Fibroblast of skin of abdomen (primary cell): ENCODE results near the gene CPD.
A peak's percentile ranks its signal among the peaks of the same experiment; 100 is the strongest.
"Not testable (repeated sequence)": the region's sequence is repeated elsewhere in the genome, so short reads cannot be mapped to it uniquely, and the experiment has no call there.

Experiments
- DNase-seq: peaks from one replicate; pipeline ENCODE4 v3.0.0-alpha.2; 2013

Gene CPD

DNA sequence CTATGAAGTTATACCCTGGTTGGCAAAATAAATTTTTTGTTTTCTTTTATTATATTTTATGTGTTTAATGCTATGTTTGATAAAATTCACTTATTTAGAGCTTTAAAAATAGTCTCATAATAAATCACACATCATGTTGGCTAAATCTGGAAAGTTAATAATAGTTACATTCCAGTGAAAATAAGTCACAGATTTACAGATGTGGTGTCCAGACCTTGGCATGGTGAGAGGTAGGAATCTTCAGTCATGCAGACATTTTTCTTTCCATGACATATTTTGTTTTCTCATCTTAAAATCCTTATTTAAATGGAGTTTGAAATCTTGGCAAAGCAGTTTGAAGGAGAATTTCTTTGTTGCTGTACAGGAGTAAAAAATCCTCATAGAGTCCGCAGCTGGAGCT is 50.4 kb downstream of the CPD start:
- peak; percentile 72 for DNase-seq

DNA sequence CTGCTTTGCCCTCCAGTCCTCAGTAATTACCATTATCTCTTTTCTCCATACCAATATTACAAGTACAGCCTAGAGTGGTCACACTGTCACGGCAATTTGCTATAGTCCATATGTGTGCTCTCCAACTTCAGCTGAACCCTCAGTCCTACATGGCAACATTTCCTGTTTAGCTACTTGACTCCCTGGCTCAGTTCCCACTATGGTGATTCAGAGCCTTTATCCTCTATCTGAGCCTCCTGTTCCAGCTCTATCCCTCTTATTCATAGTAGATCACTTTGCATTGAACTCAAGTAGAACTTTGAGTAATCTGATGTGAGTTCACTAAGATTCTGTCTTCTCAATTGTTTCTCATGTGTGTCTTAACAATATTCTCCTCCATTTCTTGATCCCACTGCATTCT is 54.8 kb downstream of the CPD start:
- DNase-seq: peak; percentile 82

DNA sequence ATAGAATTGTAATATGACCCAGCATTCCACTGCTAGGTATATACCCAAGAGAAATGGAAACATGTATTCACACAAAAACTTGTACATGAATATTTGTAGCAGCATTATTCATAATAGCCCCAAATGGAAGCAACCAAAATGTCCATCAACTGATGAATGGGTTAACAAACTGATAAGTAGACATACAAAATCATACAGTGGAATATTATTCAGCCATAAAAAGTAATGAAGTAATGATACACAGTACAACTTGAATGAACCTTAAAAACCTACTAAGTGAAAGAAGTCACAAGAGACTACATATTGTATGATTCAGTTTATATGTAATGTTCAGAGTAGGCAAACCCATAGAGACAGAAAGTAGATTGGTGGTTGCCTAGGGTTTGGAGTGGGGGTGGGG is 58.0 kb downstream of the CPD start:
- DNase-seq: no peak

DNA sequence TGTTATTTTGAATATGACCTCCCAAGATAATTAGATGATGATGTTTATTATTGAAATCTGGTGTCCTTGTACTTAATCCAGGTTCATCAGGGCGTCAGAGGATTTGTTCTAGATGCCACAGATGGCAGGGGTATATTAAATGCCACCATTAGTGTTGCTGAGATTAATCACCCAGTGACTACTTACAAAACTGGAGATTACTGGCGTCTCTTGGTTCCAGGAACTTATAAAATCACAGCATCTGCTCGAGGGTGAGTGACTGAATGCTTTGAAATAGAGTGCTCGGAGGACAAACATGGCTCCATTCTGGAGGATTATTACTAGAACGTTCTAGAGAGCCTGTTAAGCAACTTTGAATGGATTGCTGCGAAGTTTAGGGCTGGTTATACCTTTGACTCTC is 65.0 kb downstream of the CPD start:
- DNase-seq: no peak

DNA sequence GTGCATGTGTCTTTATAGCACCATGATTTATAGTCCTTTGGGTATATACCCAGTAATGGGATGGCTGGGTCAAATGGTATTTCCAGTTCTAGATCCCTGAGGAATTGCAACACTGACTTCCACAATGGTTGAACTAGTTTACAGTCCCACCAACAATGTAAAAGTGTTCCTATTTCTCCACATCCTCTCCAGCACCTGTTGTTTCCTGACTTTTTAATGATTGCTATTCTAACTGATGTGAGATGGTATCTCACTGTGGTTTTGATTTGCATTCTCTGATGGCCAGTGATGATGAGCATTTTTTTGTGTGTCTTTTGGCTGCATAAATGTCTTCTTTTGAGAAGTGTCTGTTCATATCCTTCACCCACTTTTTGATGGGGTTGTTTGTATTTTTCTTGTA is 67.9 kb downstream of the CPD start:
- DNase-seq: not testable (repeated sequence)

DNA sequence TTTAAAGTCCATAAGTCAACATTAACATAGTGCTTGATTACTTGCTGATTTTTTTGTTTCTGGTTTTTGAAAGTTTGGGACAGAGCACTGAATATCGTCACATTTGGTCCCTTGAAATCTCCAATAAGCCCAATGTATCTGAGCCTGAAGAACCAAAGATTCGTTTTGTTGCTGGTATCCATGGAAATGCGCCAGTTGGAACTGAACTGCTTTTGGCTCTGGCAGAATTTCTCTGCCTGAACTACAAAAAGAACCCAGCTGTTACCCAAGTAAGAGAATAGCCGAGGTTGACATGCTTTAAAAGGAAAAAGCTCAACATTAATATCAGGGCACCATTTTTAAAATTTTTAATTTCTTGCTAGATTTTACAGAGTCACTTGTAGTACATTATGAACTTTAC is 70.8 kb downstream of the CPD start:
- DNase-seq: no peak

DNA sequence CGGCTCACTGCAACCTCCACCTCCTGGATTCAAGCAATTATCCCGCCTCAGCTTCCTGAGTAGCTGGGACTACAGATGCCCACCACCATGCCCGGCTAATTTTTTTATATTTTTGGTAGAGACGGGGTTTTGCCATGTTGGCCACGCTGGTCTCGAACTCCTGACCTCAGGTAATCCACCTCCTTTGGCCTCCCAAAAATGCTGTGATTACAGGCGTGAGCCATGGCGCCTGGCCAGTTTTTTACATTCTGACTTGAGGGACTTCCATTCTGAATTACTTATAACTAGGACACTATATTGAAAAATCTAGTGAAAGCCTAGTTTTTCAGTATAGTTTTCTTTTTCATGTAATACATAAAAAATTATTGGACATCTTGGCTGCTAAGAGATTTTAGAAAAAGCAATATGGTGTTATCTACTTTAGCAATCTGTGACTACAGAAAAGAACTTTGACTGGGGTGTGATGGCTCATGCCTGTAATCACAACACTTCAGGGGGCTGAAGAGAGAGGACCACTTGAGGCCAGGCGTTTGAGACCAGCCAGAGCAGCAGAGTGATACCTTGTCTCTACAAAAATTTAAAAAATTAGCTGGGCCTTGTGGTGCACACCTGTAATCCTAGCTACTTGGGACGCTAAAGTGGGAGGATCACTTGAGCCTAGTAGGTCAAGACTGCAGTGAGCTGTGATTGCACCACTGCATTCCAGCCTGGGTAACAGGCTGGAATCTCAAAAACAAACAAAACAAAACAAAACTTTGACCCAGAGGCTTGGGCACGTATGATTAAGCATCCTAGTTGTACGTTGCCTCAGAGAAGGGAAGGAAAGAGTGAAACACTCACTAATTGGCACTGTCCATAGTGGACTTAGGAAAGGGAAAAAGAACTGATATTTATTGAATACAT is 71.6 kb downstream of the CPD start:
- DNase-seq: no peak

DNA sequence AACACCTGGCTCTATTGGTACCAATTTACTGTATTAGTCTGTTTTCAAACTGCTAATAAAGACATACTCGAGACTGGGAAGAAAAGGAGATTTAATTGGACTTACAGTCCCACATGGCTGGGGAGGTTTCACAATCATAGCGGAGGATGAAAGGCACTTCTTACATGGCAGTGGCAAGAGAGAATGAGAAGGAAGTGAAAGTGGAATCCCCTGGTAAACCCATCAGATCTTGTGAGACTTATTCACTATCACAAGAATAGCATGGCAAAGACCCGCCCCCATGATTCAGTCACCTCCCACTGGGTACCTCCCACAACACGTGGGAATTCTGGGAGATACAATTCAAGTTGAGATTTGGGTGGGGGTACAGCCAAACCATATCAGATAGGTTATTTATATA is 75.9 kb downstream of the CPD start:
- DNase-seq: no peak

DNA sequence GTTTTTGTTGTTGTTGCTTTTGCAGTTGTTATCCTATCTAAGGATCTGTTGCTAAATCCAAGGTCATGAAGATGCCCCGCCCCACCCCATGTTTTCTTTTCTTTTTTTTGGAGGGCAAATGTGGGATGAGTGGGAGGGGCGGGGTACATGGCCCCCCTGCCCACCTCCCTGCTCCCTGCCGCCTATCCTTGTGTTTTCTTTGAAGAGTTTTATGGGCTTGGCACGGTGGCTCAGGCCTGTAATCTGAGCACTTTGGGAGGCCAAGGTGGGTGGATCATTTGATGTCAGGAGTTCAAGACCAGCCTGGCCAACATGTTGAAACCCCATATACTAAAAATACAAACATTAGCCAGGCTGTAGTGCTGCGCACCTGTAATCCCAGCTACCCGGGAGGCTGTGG is 79.6 kb downstream of the CPD start:
- no peak for DNase-seq

DNA sequence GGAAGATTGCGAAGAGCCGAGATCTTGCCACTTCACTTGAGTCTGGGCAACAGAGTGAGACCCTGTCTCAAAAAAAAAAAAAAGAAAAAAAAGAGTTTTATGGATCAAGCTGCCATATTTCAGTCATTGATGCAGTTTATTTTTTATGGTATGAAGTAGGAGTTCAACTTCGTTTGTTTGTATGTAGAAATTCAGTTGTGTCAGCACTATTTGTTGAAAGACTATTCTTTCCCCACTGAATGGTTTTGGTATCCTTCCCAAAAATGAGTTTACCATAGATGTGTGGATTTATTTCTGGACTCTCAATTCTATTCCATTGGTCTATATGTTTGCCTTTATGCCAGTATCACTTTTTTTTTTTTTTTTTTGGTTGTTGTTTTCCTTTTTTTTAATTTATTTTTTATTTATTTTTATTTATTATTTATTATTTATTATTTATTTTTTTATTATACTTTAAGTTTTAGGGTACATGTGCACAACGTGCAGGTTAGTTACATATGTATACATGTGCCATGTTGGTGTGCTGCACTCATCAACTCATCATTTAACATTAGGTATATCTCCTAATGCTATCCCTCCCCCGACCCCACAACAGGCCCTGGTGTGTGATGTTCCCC is 80.2 kb downstream of the CPD start:
- not testable (repeated sequence) for DNase-seq

DNA sequence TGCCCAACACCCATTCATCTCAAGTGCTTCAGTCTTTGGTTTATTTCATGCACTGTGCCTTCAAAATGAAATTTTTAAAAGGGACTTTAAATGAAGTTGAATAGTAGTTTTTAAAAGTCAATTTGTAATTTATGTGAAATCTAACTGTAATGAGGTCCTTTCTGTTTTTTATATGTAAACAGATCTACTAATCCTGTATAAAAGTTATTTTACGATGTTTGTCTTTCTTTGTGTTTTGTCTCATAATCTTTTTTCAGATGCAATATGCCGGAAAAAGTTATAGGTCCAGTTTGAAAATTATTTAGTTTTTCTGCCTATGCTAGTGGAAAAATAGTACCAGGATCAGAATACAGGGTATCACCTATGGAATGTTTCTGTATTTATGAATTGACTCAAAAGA is 89.7 kb downstream of the CPD start:
- DNase-seq: no peak

DNA sequence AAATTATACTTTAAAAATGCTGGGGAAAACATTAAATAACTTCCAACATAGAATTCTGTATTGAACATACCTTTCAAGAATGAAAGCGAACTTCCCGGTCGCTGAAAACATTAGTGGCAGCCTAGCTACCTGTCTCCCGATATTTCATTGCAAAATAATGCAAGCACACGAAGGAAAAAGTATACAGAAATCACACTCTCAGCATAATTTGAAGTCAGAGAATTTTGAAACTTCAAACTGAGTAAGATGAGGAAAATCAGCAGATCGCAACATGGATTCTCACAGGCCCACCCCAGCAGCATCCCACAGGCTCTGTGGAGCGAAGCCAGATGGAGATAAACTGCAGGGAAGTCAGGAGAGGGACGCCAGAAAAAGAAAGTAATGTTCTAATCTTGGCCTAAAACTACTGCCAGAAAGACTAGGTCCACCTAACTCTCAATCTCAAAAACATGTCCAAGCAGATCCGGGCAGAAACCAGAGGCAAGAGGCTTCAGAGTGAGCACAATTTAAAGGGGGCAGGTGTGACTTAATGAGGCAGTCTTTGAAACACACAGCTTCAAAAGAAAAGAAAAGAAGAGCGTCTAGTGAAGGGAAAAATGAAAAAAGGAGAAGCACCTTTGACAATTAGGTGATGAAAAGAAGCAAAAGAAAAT is 93.6 kb downstream of the CPD start:
- no peak for DNase-seq

DNA sequence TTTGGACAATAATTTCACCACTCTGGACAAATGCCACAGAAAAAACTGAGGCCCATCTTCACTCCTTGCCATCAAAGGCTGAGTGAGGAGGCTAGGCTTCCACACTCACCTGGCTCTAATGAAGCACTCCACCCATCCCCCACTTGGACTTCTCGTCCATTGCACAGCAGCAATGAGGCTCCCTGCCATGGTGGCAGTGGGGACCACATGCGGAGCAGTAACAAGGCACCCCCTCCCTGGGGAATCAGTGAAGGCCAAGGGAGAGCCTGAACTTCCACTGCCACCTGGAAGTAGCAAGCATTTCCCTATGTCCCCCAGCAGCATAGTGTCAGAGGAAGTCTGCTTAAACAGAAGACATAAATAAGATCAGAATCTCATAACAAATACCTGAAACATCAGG is 96.5 kb downstream of the CPD start:
- DNase-seq: no peak

DNA sequence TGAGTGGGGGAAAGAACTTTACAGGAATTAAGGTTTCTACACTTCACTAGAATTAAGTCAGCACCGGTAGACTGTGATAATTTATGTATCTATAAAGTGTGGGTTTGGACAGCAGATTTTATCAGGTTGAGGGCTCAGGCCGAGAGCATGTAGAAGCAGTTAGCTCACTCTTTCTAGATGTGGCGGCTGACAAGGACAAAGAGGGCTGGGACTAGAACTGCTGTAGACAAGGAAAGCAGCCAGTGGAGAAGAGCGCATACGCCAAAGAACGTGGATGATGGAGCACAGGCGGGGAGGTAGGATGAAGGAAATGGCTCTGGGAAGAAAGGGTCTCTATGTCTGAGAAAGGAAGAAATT is 98.0 kb downstream of the CPD start:
- no peak for DNase-seq

DNA sequence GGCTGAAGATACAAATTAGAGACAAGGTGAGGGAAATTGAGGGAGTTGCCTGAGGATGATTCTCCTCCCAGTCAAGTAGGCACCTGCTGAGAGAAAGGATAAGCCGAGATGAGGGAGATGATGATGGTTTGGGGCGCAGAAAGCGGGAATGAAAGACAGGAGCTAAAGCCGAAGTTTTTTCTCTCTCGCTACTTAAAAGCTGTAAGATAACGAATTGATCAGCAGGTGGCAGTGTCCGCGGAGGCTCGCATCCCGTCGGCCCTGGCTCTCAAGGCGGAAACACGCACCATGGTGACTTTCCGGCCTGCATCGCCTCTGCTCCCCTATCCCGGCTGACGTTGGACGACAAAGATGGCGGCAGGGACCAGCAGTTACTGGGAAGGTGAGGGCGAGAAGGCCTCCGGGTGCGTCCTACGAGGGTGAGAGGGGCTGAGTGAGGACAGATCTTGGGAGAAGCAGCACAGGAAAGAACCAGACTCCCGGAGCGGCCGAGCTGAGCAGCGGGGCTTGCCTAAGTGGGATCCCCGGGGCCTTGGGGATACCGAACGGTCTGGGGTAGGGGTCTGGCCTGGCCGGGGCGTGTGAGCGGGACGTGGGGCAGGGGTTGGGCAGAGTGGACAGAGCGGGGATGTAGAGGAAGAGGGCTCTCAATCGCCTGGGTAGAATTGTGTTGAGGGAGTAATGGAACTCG is 98.5 kb downstream of the CPD start, which contains the start of gene GOSR1:
TSS of gene GOSR1 (plus strand) at position 326 of the 691 bp plus-strand sequence. CDS start at position 352, 26 bp downstream.
- peak; percentile 93 for DNase-seq

DNA sequence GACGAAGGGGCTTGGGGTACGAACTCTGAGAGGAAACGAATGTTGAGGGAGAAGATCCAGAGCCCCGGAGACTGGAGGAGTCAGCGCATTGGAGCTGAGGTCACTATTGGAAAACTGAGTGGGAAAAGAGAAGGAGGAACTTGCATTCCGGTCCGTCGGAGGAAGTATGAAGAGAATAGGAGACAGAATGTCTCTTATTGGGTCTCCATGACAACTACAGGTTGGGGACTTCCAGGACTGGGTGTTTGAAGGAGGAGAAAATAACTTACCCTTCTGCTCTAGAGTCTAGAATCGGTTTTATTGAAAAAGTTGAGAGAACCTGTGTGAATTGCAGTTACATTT is 99.0 kb downstream of the CPD start:
- DNase-seq: no peak

DNA sequence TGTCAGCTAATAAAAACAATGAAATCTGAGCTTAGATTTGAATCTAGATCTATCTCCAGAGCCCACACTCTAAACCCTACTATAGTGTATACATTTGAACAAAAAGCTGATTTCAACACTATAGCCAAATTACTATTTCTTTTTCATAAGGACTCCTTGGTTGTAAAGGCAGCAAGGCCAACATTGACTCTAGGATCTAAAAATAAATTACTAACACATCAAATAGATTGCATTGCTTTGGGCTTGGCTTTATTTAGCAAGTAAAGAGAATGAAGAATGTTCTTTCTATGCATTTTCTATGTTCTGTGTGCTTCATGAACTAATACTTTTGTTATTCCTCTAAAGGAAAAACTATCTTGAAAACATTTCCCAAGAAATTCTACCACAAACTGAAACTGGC is 103.8 kb downstream of the CPD start:
- no peak for DNase-seq

DNA sequence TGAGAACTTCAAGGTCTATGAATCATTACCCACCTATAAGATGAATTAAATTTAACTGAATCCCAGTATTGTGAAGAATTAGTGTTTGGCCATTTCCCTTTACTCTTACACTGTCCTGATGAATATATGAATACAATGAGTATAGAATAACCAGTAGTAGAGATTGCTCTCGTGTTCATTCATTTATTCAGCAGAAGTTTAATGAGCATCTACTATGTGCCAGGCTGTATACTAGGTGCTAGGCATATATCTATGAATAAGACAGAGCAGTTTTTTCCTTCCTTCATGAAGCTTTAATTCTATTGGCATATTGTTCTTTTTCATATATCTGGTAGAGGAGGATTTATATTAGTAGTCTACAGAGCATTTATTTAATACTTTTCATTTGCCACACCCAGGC is 104.4 kb downstream of the CPD start:
- DNase-seq: no peak

DNA sequence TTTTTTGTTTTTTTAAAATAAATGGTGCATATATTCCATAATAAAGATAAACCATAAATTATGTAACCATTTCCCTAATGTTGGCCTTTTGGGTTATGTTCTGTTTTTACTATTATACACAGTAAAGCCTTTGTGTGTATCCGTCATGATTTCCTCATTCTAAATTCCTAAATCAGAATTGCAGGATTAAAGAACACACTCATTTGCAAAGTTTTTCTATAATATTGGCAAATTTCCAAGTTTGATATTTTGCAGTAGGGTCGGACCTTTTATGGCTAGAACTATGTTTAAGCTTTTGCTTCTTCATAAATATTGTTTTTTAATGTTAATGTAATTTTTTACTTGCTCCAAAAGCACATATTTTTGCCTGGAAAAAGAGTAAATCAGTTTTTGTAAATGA is 115.1 kb downstream of the CPD start:
- DNase-seq: no peak

DNA sequence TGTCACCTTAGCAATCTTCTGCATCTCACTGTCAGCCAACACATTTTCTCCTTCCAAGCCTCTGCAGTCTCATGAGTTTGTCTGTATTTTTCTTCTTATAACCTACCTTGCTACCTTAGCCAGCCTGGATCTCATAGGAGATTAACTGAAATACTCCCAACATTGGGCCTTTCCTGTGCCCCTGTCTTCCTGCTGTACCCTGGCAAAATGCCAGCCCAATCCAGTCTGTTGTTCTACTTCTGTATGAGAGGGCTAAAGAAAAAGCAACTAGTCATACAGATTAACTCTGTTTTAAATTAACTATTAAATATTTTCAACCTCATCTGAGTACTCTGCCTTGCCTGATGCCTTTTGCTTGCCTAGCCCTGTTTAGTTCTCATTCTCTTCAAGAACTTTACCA is 116.9 kb downstream of the CPD start:
- DNase-seq: no peak

DNA sequence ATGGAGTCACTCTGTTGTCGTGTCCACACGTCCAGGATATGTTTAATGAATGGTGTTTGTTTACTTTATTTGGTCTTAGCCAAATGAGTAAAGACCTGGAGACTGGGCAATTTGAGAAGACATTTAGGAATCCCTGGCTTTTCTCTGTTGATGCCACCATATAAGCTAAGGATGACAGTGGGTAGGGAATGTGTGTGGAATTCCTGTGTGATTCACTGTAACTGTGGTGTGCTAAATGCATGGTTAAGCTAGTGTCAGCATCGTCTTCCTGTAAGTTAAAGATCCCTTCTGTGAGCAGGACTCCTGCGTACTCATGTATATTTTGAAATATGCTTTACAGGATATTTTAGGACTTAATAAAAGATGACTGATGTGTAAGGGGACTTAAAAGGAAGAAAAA is 124.8 kb downstream of the CPD start:
- no peak for DNase-seq

DNA sequence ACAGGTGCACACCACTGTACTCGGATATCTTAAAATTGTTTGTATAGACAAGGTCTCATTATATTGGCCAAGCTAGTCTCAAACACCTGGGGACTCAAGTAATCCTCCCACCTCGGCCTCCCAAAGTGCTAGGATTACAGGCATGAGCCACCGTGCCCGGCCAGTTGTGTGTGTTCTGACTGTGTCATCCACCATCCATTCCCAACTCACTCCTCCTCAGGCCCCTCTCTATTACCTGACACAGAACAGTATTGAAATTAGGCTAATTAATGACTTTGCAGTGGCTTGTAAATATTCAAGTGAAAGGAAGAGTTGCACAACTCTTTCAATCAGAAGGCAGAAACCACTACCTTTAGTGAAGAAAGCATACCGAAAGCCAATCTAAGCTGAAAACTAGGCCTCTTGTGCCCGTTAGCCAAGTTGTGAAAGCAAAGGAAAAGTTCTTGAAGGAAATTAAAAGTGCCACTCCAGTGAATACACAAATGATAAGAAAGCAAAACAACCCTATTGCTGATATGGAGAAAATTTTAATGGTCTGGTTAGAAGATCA is 127.2 kb downstream of the CPD start:
- DNase-seq: no peak

DNA sequence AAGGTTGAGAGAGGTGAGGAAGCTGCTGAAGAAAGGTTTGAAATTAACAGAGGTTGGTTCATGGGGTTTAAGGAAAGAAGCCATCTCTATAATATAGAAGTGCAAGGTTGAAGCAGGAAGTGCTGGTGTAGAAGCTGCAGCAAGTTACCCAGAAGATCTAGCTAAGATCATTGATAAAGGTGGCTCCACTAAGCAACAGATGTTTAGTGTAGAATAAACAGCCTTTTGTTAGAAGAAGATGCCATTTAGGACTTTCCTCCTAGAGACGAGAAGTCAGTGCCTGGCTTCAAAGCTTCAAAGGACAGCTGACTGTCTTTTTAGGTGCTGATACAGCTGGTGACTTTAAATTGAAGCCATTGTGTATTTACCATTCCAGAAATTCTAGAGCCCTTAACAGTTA is 127.8 kb downstream of the CPD start:
- no peak for DNase-seq
